VCaP (cell line): ENCODE results near the gene RSBN1.

Source experiments
- H3K27ac ChIP-seq: fragments of 450-650 bp; 2 replicates; pipeline ENCODE4 v1.5.1; 2017
- TF ChIP-seq, protein P1 (sequence below): fragments of 450-650 bp; conservative IDR thresholded peaks from 2 replicates; pipeline ENCODE4 v1.5.1; 2017; ENCODE audit warnings: mild to moderate bottlenecking, moderate library complexity

Gene RSBN1

DNA sequence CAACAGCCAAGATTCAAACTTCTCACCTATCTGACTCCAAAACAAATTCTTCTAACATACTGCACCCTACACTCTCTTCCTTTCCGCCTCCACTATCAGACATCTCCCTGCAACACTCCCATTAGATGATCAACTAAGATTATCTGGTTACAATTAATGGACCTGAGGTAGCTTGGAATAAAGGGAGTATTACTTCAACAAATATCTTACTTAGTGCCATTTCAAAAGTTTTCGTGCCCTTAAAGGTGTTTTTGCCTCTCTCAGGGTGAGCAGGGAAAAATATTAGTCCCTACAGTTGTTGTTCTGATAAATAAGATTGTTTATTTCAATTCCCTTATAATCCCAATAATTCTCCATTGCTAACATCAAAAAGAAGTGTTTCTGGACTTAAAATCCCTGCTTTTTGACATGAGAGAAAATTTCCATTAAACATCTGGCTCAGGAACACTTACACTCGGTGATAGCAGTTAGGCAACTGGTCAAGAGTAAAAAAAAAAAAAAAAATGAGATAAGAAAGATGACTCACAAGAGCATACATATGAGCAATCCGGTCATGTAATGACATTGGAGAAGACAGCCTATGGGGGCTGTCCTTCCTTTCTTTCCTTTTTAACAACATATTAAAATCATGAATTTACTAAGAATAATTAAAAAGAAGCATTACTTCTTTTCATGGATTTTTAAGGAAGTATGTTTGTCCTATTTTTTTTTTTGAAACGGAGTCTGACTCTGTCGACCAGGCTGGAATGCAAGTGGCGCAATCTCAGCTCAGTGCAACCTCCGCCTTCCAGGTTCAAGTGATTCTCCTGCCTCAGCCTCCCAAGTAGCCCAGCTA lies 7.6 kb downstream of the RSBN1 start:
- H3K27ac ChIP-seq: no peak overlapping the region
- TF ChIP-seq, protein P1, sequence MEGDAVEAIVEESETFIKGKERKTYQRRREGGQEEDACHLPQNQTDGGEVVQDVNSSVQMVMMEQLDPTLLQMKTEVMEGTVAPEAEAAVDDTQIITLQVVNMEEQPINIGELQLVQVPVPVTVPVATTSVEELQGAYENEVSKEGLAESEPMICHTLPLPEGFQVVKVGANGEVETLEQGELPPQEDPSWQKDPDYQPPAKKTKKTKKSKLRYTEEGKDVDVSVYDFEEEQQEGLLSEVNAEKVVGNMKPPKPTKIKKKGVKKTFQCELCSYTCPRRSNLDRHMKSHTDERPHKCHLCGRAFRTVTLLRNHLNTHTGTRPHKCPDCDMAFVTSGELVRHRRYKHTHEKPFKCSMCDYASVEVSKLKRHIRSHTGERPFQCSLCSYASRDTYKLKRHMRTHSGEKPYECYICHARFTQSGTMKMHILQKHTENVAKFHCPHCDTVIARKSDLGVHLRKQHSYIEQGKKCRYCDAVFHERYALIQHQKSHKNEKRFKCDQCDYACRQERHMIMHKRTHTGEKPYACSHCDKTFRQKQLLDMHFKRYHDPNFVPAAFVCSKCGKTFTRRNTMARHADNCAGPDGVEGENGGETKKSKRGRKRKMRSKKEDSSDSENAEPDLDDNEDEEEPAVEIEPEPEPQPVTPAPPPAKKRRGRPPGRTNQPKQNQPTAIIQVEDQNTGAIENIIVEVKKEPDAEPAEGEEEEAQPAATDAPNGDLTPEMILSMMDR: no peak

DNA sequence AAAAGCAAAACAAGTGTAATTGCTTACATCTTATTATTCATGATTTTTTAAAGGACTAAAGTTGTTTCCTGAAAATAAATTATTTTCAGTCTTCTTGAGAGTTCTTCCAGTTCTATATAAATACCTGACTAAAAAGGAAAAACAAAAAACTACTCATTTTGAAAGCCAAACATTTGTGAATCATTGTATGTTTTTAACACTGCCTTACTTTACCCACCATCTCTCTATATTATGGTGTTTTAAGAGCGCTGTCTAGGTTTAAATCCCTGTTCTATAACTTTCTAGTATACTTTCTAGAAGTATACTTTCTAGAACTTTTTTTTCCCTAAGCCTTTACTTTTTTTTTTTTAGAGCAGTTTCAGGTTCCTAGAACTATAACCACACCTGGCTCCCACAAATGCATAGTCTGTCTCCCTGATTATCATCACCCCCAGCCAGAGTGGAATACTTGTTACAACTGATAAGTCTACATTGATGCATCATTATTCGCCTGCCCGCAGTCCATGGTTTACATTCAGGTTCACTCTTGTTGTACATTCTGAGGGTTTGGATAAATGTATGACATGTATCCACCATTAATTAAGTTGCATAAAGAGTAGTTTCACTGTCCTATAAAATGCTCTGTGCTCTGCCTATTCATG lies 9.8 kb downstream of the RSBN1 start:
- TF ChIP-seq, protein P1: no peak
- H3K27ac ChIP-seq: no peak overlapping the region

- TF ChIP-seq, protein P1: no peak
- H3K27ac ChIP-seq: no peak overlapping the region
Measured at GRCh38 chr1:113800487-113800886, 11.8 kb downstream of the RSBN1 start.

DNA sequence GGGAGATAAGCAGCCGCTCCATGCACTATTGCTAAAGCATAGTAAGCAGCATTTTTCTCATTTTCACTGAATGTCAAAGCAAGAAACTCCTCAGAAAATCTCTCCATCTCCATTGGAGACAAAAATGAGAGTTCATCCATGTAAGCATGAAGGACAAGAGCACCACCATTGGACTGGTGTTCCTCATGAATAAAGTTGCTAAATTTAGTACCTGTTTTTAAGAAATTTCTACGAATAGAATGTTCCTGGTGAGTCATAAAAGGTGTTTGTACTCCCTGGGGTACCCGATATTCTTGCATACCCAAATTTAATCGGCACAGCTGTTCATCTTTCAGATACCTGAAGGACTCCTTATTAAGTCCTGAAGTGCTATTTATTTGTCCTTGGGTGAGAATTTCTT lies 14.8 kb downstream of the RSBN1 start:
- H3K27ac ChIP-seq: no peak overlapping the region
- TF ChIP-seq, protein P1: no peak

GRCh38 chr1:113793878-113794834 lies 18.1 kb downstream of the RSBN1 start:
- TF ChIP-seq, protein P1: no peak
- H3K27ac ChIP-seq: no peak overlapping the region

DNA sequence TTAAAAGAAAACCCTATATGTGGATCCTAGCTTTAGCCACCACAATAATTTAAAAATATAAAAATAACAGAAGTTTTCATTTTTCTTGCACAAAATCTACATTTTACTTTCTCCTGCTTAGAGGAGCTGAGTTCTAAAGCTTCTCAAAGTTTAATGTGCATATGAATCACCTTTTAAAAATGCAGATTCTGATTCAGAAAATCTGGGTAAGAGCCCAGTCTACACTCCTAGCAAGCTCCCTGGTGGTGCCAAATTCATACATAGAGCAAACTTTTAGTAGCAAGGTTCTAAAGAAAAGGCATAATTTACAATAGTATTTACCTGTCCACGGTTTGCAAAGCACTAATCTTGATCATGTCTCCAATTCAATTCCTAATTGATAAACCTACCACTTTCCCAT lies 19.3 kb downstream of the RSBN1 start:
- H3K27ac ChIP-seq: no peak overlapping the region
- TF ChIP-seq, protein P1: no peak

- TF ChIP-seq, protein P1: no peak
- H3K27ac ChIP-seq: no peak overlapping the region
Measured at GRCh38 chr1:113792471-113792870, 19.8 kb downstream of the RSBN1 start.
